Prostate gland (tissue), 2 donors: Measurements from ENCODE around the gene ZNF316.

Experiments used
- CTCF ChIP-seq, 4 experiments: fragments of 200-600 bp in 2 of 4; fragments of 450-650 bp in 2 of 4; sonication (generic) in 2 of 4; IDR thresholded peaks; 1 replicate in 3 of 4; 2 replicates in 1 of 4; pipeline ENCODE4 v1.5.1; 2016 to 2019; ENCODE audit warnings: antibody characterized with exemption in 4 of 4, mild to moderate bottlenecking in 2 of 4, moderate library complexity in 2 of 4
- POLR2AphosphoS5 ChIP-seq: sonication (generic); formaldehyde crosslinking; IDR thresholded peaks from one replicate; pipeline ENCODE4 v1.6.1; 2017; ENCODE audit warnings: antibody characterized with exemption

GRCh38 chr7:6616854-6617643 is 20.1 kb upstream of the ZNF316 start:
- no peak for TF ChIP-seq POLR2AphosphoS5
- no peak for TF ChIP-seq CTCF (IDR thresholded peaks at IDR 0.05)
